ENCODE results near the gene ADARB1. TPM values are rescaled to one million over a fixed set of nuclear protein-coding genes. Genes with fewer than 3 reads are reported as not detected.

The ADARB1 gene
- polyA plus RNA-seq, 3 donors: 0.40 to 2.6 (median 1.0) TPM

DNA sequence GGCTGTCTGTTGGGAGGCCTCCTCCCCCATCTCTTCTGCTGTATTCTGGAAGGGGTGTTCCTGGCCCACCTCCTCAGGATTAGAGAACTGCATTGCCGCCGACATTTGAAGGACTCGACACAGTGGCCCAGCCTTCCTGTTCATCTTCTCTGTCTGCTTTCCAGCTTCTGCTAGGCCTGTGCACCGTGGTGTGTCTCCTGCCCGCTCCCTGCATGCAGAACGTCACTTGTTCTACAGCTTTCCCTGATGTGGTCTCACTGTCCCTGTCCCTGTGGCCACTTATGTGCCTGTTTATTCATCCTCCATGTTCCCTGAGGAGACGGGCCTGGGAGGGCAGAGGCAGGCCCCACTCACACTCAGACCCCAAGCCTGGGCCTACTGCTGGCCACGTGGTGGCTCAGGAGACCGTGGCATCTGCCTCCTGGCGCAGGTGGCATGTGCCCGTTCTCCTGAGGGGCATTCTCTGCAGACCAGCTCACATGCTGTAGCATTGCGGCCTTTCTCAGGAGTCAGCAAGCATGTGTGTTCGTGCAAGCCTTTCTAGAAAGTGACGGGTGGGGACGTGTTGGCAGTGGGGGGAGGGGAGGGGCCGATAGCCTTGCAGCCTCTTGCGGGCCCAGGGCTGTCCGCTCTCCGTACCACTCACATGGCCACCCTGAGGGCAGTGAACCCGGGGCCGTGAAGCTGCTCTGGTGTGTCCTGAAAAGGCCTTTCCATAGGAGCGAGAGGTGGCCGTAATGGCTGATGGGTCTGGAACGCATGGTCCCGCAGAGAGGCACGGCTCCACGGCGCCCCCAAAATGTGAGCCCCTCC is 177.5 kb downstream of the ADARB1 start:
- no peaks in the 10 kb centered on the region for H3K4me1 Mint-ChIP-seq
- H3K4me2 ChIP-seq (replicated peaks; ENCODE audit: extremely low read depth, low read length, poor library complexity, severe bottlenecking): no peak overlapping the region

DNA sequence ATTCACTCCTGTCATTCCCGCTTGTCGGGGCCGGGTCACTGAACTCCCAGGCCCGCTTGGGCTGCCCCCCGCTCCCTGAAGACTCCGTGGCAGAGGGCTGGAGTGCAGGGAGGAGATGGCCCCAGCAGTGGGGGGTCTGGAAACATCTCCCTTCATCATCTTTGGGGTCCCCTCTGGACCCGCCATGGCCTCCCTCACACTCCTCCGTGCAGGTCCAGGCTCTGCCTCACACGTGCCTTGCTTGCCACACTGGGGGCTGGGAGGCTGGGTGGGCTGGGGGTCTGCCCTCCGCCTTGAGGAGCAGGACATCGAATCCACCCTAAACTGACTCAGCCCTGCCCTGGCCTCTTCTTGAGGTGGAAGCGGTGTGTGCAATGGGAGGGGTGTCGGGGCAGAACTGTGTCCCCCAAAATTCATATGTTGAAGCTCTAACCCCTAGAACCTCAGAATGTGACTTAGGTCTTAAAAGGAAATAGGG is 178.1 kb downstream of the ADARB1 start:
- Mint-ChIP-seq H3K27ac (no peak overlapping the region), H3K27me3 (ENCODE audit: low read depth in 3 of 3) (peaks cover 12 to 27% (median 25%) of the 10 kb centered on the region in 3 donors), H3K4me1 (no peaks in the 10 kb centered on the region), H3K9me3 (peaks cover 8 to 21% (median 14%) of the 10 kb centered on the region in 7 donors), H3K4me3 (no peak overlapping the region), H3K36me3 (no peaks in the 10 kb centered on the region)
- H3K4me1 ChIP-seq (ENCODE audit: control insufficient read depth in 1 of 2, insufficient read depth in 2 of 2, low read length in 2 of 2): no peaks in the 10 kb centered on the region
- no peak overlapping the region for H3K9ac ChIP-seq (ENCODE audit: insufficient read depth, low read length, poor library complexity, severe bottlenecking)
- H4K20me1 ChIP-seq (ENCODE audit: insufficient read depth, low read length): no peaks in the 10 kb centered on the region
- H3K36me3 ChIP-seq (replicated peaks in 1 of 2; ENCODE audit: control insufficient read depth in 1 of 2, insufficient read depth in 2 of 2, low read length in 2 of 2): no peaks in the 10 kb centered on the region
- H3K4me3 ChIP-seq (replicated peaks in 1 of 3; ENCODE audit: low read depth in 2 of 3, low read length in 3 of 3): no peak overlapping the region
- no peak for DNase-seq
- peaks cover 0 to 7% of the 10 kb centered on the region in 2 donors for H3K27me3 ChIP-seq (ENCODE audit: control insufficient read depth in 2 of 2, insufficient read depth in 2 of 2, low read length in 2 of 2)
- H3K9me3 ChIP-seq (replicated peaks in 1 of 2; ENCODE audit: control insufficient read depth in 1 of 2, insufficient read depth in 1 of 2, low read length in 2 of 2): no peaks in the 10 kb centered on the region
- H3K79me2 ChIP-seq (ENCODE audit: insufficient read depth, low read length): no peaks in the 10 kb centered on the region
- H2AFZ ChIP-seq (ENCODE audit: insufficient read depth, low read depth, low read length, poor library complexity, severe bottlenecking): no peak overlapping the region
- TF ChIP-seq, protein P1, sequence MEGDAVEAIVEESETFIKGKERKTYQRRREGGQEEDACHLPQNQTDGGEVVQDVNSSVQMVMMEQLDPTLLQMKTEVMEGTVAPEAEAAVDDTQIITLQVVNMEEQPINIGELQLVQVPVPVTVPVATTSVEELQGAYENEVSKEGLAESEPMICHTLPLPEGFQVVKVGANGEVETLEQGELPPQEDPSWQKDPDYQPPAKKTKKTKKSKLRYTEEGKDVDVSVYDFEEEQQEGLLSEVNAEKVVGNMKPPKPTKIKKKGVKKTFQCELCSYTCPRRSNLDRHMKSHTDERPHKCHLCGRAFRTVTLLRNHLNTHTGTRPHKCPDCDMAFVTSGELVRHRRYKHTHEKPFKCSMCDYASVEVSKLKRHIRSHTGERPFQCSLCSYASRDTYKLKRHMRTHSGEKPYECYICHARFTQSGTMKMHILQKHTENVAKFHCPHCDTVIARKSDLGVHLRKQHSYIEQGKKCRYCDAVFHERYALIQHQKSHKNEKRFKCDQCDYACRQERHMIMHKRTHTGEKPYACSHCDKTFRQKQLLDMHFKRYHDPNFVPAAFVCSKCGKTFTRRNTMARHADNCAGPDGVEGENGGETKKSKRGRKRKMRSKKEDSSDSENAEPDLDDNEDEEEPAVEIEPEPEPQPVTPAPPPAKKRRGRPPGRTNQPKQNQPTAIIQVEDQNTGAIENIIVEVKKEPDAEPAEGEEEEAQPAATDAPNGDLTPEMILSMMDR (IDR thresholded peaks at IDR 0.05): no peak
- WGBS (ENCODE audit: insufficient coverage): 100% methylated on average over 1 of the region's 13 CpGs
- H3K4me2 ChIP-seq (replicated peaks; ENCODE audit: extremely low read depth, low read length, poor library complexity, severe bottlenecking): no peak overlapping the region
- no peak overlapping the region for H3K27ac ChIP-seq (ENCODE audit: low read depth in 1 of 2, low read length in 2 of 2)
- intact Hi-C loops (cut with micrococcal nuclease): no loop called here

More for the DNA sequence above, 177.5 kb downstream of the ADARB1 start:
- WGBS (ENCODE audit: insufficient coverage): 97% methylated on average over 28 of the region's 28 CpGs
- Histone ChIP-seq H3K4me3 (replicated peaks in 1 of 3; ENCODE audit: low read depth in 2 of 3, low read length in 3 of 3) (no peak overlapping the region), H3K4me1 (ENCODE audit: control insufficient read depth in 1 of 2, insufficient read depth in 2 of 2, low read length in 2 of 2) (no peaks in the 10 kb centered on the region), H4K20me1 (ENCODE audit: insufficient read depth, low read length) (no peaks in the 10 kb centered on the region), H3K27me3 (ENCODE audit: control insufficient read depth in 2 of 2, insufficient read depth in 2 of 2, low read length in 2 of 2) (peaks cover 0 to 3% of the 10 kb centered on the region in 2 donors), H3K9ac (ENCODE audit: insufficient read depth, low read length, poor library complexity, severe bottlenecking) (no peak overlapping the region), H3K27ac (ENCODE audit: low read depth in 1 of 2, low read length in 2 of 2) (no peak overlapping the region), H3K9me3 (replicated peaks in 1 of 2; ENCODE audit: control insufficient read depth in 1 of 2, insufficient read depth in 1 of 2, low read length in 2 of 2) (no peaks in the 10 kb centered on the region), H2AFZ (ENCODE audit: insufficient read depth, low read depth, low read length, poor library complexity, severe bottlenecking) (no peak overlapping the region), H3K36me3 (replicated peaks in 1 of 2; ENCODE audit: control insufficient read depth in 1 of 2, insufficient read depth in 2 of 2, low read length in 2 of 2) (no peaks in the 10 kb centered on the region), H3K79me2 (ENCODE audit: insufficient read depth, low read length) (no peaks in the 10 kb centered on the region)
- DNase-seq: no peak
- H3K4me3 Mint-ChIP-seq: no peak overlapping the region
- peaks cover 10 to 26% (median 24%) of the 10 kb centered on the region in 3 donors for H3K27me3 Mint-ChIP-seq (ENCODE audit: low read depth in 3 of 3)
- intact Hi-C loops (cut with micrococcal nuclease): no loop called here
- TF ChIP-seq, protein P1 (IDR thresholded peaks at IDR 0.05): no peak
- peaks cover 8 to 21% (median 13%) of the 10 kb centered on the region in 7 donors for H3K9me3 Mint-ChIP-seq
- no peaks in the 10 kb centered on the region for H3K36me3 Mint-ChIP-seq
- H3K27ac Mint-ChIP-seq: no peak overlapping the region

All from CD14-positive monocyte (primary cell).